GM12878 (cell line): ENCODE results near the gene FPGS. TPM values are rescaled to one million over a fixed set of nuclear protein-coding genes. Genes with fewer than 3 reads are reported as not detected.

Source experiments
- CREM ChIP-seq: IDR thresholded peaks from 2 replicates; pipeline ENCODE4 v1.6.1; 2014; ENCODE audit warnings: antibody characterized with exemption, low read depth
- EGR1 ChIP-seq, 2 experiments: IDR thresholded peaks; 1 replicate in 1 of 2; 2 replicates in 1 of 2; pipeline ENCODE4 v1.6.1; 2011 to 2012; ENCODE audit warnings: low read depth in 2 of 2, low read length in 2 of 2, borderline replicate concordance in 1 of 2, mild to moderate bottlenecking in 1 of 2, moderate library complexity in 1 of 2
- ELK1 ChIP-seq: IDR thresholded peaks from 2 replicates; pipeline ENCODE4 v1.6.1; 2012; ENCODE audit warnings: low read depth, low read length, improper control_type of control experiment
- ETV6 ChIP-seq, 2 experiments: fragments of 450-650 bp in 1 of 2; IDR thresholded peaks in 1 of 2; conservative IDR thresholded peaks in 1 of 2; 2 replicates each; pipeline ENCODE4 v1.6.1; 2014; ENCODE audit warnings: antibody characterized with exemption in 1 of 2, borderline replicate concordance in 1 of 2, low read depth in 1 of 2, mild to moderate bottlenecking in 1 of 2, moderate library complexity in 1 of 2
- GATAD2B ChIP-seq: fragments of 450-650 bp; conservative IDR thresholded peaks from 2 replicates; pipeline ENCODE4 v1.6.1; 2017; ENCODE audit warnings: low read depth, mild to moderate bottlenecking, moderate library complexity
- HDGF ChIP-seq: fragments of 450-650 bp; IDR thresholded peaks from 2 replicates; pipeline ENCODE4 v1.6.1; 2016; ENCODE audit warnings: antibody characterized with exemption
- IKZF1 ChIP-seq: fragments of 450-650 bp; conservative IDR thresholded peaks from 2 replicates; pipeline ENCODE4 v1.6.1; 2017; ENCODE audit warnings: antibody characterized with exemption, mild to moderate bottlenecking
- IRF4 ChIP-seq: IDR thresholded peaks from 2 replicates; pipeline ENCODE4 v1.6.1; 2011; ENCODE audit warnings: low read depth, low read length
- JUNB ChIP-seq: IDR thresholded peaks from 2 replicates; pipeline ENCODE4 v1.6.1; 2016; ENCODE audit warnings: antibody characterized with exemption, mild to moderate bottlenecking
- MYC ChIP-seq: IDR thresholded peaks from 2 replicates; pipeline ENCODE4 v1.6.1; 2011; ENCODE audit warnings: mild to moderate bottlenecking, low read length, moderate library complexity, inconsistent platforms; ENCODE audit not compliant: insufficient read depth, insufficient replicate concordance, insufficient read length, severe bottlenecking
- POLR2AphosphoS2 ChIP-seq: IDR thresholded peaks from 2 replicates; pipeline ENCODE4 v1.6.1; 2011; ENCODE audit warnings: low read depth, mild to moderate bottlenecking, low read length, improper control_type of control experiment, moderate library complexity
- RAD51 ChIP-seq: fragments of 450-650 bp; IDR thresholded peaks from 2 replicates; pipeline ENCODE4 v1.6.1; 2016; ENCODE audit warnings: moderate library complexity, mild to moderate bottlenecking, inconsistent platforms
- RCOR1 ChIP-seq: conservative IDR thresholded peaks from 2 replicates; pipeline ENCODE4 v1.6.1; 2012; ENCODE audit warnings: low read depth, low read length, improper control_type of control experiment
- REST ChIP-seq: IDR thresholded peaks from 2 replicates; pipeline ENCODE4 v1.6.1; 2012; ENCODE audit warnings: mild to moderate bottlenecking, low read depth, low read length
- SMAD1 ChIP-seq: fragments of 450-650 bp; IDR thresholded peaks from 2 replicates; pipeline ENCODE4 v1.6.1; 2018; ENCODE audit warnings: mild to moderate bottlenecking, low read depth; ENCODE audit not compliant: partially characterized antibody
- SREBF1 ChIP-seq: IDR thresholded peaks from 2 replicates; pipeline ENCODE4 v1.6.1; 2012; ENCODE audit warnings: mild to moderate bottlenecking, low read length
- SUZ12 ChIP-seq: fragments of 200-600 bp; sonication (generic); IDR thresholded peaks from one replicate; pipeline ENCODE4 v1.6.1; 2018; ENCODE audit warnings: antibody characterized with exemption, mild to moderate bottlenecking; ENCODE audit not compliant: unreplicated experiment
- WRNIP1 ChIP-seq: IDR thresholded peaks from 2 replicates; pipeline ENCODE4 v1.6.1; 2011; ENCODE audit warnings: low read depth, low read length, improper control_type of control experiment, borderline replicate concordance
- ZNF687 ChIP-seq: fragments of 450-650 bp; IDR thresholded peaks from 2 replicates; pipeline ENCODE4 v1.6.1; 2017; ENCODE audit warnings: mild to moderate bottlenecking, moderate library complexity
- polyA plus RNA-seq, 11 experiments: library from polyadenylated mRNA; depleted of rRNA in 4 of 11; unstranded in 6 of 11; stranded (reverse) in 5 of 11; fragments of >200 nt; fragmentation: Nextera tagmentation in 4 of 11; fragmentation: Illumina TruSeq in 1 of 11; extraction: Ambion mirVana in 4 of 11; extraction: Trizol in 1 of 11; gene quantifications; 1 replicate in 1 of 11; 2 replicates in 10 of 11; pipeline versions ENCODE4 v1.2.1 to v1.2.3, GENCODE V29; 2011 to 2016; ENCODE audit warnings: inconsistent platforms in 2 of 11, missing spikeins in 2 of 11, low read depth in 1 of 11
- total RNA-seq, 4 experiments: library from RNA; depleted of rRNA in 3 of 4; stranded (reverse); fragments of >200 nt in 3 of 4; fragmentation: Illumina TruSeq in 1 of 4; extraction: Trizol in 1 of 4; gene quantifications; 2 replicates each; pipeline versions ENCODE4 v1.2.1 to v1.2.3, GENCODE V29; 2013 to 2021

FPGS gene
- total and polyA plus RNA-seq, 10 of the 15 experiments (the other 5 are each of a cell fraction or from before 2014, with no cell fraction given) = 1.2 to 127 (median 80.4) TPM

- TF ChIP-seq SMAD1 = no peak
- TF ChIP-seq ZNF687 = no peak
- TF ChIP-seq GATAD2B = no peak; the same call in 1 of the 2 replicates
- TF ChIP-seq EGR1 (IDR thresholded peaks at IDR 0.05; ENCODE audit: borderline replicate concordance in 1 of 2, low read depth in 2 of 2, low read length in 2 of 2) = peak in 1 of 2 experiments; percentile 86; a peak in 2 of 3 replicates
- no peak; the same call in 1 of the 2 replicates for TF ChIP-seq POLR2AphosphoS2
- TF ChIP-seq SREBF1 = peak; percentile 92
- TF ChIP-seq CREM = no peak
- TF ChIP-seq RCOR1 = 0 out of 2 replicates have a peak, but pooled peaks have one; percentile 75
- TF ChIP-seq JUNB = no peak
- peak; percentile 62 for TF ChIP-seq IKZF1
- no peak for TF ChIP-seq RAD51
- TF ChIP-seq SUZ12 = no peak
- no peak for TF ChIP-seq ETV6 (conservative IDR thresholded peaks at IDR 0.05 in 1 of 2, IDR thresholded peaks at IDR 0.05 in 1 of 2; ENCODE audit: borderline replicate concordance in 1 of 2, low read depth in 1 of 2)
- no peak for TF ChIP-seq WRNIP1
- no peak for TF ChIP-seq IRF4
- TF ChIP-seq HDGF = no peak
- TF ChIP-seq ELK1 = no peak
- no peak for TF ChIP-seq REST
- TF ChIP-seq MYC = peak; percentile 6
Measured at GRCh38 chr9:127776195-127776923, 26.3 kb upstream of the FPGS start (continued).
